Lower leg skin (tissue), 3 donors: ENCODE data around the gene LAMC2.

Source experiments
- POLR2A ChIP-seq, 2 donors: fragments of 450-650 bp; IDR thresholded peaks; one replicate each; pipeline ENCODE4 v1.6.1; 2016 to 2017; ENCODE audit warnings: antibody characterized with exemption in 2 of 2, mild to moderate bottlenecking in 1 of 2, moderate library complexity in 1 of 2
- TF ChIP-seq, protein P1 (sequence below), 3 donors: fragments of 450-650 bp; IDR thresholded peaks; one replicate each; pipeline ENCODE4 v1.5.1; 2016; ENCODE audit warnings: antibody characterized with exemption in 3 of 3, mild to moderate bottlenecking in 3 of 3, moderate library complexity in 2 of 3

DNA sequence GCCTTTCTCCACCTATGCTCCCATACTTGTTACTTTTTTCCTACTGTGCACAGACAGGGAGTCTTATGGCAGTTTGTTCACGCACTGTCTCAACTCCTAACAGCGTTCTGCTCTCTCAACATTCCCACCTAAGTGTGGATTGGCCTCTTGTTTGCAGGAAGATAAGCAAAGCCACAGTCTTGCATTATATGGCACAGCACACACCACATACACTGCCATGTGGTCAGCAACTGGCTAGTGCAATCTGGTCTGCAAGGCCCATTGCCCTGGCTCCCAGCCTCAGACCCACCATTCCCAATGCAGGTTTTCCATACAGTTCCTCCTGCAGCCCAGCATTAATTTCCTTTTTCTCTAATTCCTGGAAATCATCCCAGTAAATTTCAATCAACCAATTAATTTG, 38.3 kb upstream of the LAMC2 start:
- no peak for TF ChIP-seq POLR2A (IDR thresholded peaks at IDR 0.05)
- TF ChIP-seq, protein P1, sequence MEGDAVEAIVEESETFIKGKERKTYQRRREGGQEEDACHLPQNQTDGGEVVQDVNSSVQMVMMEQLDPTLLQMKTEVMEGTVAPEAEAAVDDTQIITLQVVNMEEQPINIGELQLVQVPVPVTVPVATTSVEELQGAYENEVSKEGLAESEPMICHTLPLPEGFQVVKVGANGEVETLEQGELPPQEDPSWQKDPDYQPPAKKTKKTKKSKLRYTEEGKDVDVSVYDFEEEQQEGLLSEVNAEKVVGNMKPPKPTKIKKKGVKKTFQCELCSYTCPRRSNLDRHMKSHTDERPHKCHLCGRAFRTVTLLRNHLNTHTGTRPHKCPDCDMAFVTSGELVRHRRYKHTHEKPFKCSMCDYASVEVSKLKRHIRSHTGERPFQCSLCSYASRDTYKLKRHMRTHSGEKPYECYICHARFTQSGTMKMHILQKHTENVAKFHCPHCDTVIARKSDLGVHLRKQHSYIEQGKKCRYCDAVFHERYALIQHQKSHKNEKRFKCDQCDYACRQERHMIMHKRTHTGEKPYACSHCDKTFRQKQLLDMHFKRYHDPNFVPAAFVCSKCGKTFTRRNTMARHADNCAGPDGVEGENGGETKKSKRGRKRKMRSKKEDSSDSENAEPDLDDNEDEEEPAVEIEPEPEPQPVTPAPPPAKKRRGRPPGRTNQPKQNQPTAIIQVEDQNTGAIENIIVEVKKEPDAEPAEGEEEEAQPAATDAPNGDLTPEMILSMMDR (IDR thresholded peaks at IDR 0.05) = no peak
